Stimulated activated CD8-positive, alpha-beta memory T cell treated with anti-CD3 and anti-CD28 coated beads, Interleukin-4, amount 100 ng/mL, for 24 hours (primary cell): Measurements from ENCODE around the gene OR1J1.

Source experiments
- DNase-seq: peaks from one replicate; pipeline ENCODE4 v3.0.0-alpha.2; 2020; ENCODE audit warnings: low read depth

OR1J1 gene

DNA sequence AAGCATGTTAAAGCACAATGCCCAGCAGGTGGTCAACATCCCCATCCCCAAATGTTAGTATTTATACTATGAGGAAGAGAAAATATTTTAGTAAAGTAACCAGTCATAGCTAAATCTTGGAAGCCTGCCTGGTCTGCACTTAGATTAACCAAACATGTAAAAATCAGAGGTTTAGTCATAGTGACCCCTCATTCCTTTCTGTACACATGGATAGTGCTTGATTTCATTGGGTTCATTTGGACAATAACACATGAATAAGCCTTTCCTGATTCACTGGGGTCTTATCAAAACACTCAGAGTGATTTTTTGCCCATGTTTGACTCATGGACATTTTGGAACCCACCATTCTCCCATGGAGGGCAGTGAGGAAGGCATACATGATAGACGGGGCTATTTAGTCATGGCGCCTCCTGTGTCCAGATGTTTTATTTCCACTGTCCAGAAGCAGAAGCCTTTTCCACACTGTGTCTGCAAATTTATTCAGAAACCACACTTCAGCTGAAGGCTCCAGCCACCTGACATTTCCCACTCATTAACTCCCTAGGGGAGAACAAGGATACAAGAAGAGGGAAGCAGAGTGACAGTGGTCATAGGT lies 32.5 kb downstream of the OR1J1 start:
- no peak for DNase-seq

DNA sequence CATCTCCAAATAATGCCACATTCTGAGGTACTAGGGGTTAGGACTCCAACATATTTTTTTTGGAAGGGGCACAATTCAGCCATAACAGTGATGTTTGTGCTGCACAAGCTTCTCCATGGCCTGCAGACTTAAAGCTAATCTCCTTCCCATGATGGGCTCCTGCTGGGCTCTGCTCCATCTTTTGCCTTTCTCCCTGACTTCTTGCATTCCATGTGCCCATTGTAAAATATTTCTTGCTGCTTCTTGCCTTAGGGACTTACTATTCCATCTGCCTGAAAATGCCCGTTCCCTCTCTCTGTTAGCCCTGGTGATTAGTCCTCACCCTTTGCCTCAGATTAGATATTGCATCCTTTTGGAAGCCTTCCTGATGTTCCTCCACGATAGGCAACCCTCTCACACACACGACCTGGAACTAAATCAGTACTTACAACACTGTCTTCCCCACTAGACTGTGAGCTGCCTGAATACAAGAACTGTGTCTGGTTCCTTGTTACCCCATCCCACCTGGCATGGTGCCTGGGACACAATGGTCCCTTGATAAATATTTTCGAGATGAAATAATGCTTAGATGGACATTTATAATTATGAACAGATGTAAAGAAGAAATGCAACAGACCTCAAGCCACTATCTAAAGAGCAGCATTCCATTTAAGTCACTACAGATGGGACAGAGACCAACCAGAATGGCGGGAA lies 33.5 kb downstream of the OR1J1 start:
- no peak for DNase-seq

DNA sequence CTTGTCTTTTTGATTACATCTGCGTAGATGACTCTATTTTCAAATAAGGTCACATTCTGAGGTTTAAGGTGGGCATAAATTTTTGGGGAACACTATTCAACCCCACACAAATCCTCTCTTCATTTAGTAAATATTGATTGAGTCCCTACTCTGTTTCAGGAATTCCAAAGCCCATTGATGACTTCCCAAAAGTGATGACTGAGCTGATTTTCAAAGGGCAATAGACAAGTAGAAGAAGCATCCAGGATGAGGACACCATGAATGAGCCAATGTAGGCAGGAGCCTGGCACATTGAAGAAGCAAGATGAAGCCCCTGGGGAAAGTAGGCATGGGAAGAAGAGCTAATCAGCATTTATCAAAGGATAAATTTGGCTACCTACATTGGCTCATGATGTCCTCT lies 35.2 kb downstream of the OR1J1 start:
- no peak for DNase-seq
